Lower leg skin (tissue), 3 donors: ENCODE data around the gene PDPN.

Experiments used
- POLR2A ChIP-seq, 2 donors: fragments of 450-650 bp; IDR thresholded peaks; one replicate each; pipeline ENCODE4 v1.6.1; 2016 to 2017; ENCODE audit warnings: antibody characterized with exemption in 2 of 2, mild to moderate bottlenecking in 1 of 2, moderate library complexity in 1 of 2
- TF ChIP-seq, protein P1 (sequence below), 3 donors: fragments of 450-650 bp; IDR thresholded peaks; one replicate each; pipeline ENCODE4 v1.5.1; 2016; ENCODE audit warnings: antibody characterized with exemption in 3 of 3, mild to moderate bottlenecking in 3 of 3, moderate library complexity in 2 of 3

DNA sequence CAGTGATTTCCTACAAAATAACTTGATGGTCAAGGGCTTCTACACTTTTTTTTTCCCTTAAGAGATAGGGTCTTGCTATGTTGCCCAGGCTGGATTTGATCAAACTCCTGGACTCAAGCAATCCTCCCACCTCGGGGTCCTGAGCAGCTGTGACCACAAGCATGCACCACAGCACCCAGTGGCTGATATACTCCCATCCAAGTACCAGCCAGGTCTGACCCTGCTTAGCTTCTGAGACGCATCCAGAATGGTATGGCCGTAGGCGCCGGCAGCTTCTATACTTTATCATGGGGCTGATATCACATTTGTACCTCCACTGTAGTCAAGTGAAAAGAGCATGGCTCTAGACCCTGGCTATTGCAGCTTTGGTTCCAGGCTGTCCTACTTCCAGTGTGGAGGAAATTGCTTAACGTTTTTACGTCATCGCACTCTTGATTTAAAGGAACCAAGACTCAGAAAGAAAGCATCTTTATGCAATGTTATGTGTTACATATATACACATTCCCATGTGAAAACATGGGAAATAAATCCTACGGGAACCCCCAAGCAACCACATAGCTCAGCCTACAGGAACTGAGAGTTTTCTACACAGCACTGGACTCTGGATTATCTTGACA lies 39.5 kb downstream of the PDPN start:
- TF ChIP-seq, protein P1, sequence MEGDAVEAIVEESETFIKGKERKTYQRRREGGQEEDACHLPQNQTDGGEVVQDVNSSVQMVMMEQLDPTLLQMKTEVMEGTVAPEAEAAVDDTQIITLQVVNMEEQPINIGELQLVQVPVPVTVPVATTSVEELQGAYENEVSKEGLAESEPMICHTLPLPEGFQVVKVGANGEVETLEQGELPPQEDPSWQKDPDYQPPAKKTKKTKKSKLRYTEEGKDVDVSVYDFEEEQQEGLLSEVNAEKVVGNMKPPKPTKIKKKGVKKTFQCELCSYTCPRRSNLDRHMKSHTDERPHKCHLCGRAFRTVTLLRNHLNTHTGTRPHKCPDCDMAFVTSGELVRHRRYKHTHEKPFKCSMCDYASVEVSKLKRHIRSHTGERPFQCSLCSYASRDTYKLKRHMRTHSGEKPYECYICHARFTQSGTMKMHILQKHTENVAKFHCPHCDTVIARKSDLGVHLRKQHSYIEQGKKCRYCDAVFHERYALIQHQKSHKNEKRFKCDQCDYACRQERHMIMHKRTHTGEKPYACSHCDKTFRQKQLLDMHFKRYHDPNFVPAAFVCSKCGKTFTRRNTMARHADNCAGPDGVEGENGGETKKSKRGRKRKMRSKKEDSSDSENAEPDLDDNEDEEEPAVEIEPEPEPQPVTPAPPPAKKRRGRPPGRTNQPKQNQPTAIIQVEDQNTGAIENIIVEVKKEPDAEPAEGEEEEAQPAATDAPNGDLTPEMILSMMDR (IDR thresholded peaks at IDR 0.05) = no peak
- no peak for TF ChIP-seq POLR2A (IDR thresholded peaks at IDR 0.05)
